ENCODE data around the gene PDAP1.

DNA sequence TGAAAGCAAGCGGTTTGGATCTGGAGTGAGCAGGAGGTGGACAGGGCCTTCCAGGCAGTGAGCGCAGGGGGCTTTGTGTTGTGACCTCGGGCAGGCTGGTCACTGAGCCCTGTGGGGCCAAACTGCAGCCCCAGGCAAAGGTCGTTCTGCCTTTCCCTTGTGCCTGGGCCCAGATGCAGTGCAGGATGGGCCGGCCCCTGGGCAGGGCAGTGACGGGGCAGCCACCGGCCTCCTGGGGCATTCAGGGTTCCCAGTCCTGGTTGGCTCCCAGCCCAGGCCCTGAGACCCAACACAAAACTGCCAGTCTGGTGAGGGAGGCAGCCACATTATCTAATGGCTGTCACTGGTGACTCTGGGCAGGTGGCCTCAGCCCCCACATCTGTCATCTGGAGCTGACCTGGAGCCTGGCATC is 26.7 kb downstream of the PDAP1 start:
- TF ChIP-seq, protein P1, sequence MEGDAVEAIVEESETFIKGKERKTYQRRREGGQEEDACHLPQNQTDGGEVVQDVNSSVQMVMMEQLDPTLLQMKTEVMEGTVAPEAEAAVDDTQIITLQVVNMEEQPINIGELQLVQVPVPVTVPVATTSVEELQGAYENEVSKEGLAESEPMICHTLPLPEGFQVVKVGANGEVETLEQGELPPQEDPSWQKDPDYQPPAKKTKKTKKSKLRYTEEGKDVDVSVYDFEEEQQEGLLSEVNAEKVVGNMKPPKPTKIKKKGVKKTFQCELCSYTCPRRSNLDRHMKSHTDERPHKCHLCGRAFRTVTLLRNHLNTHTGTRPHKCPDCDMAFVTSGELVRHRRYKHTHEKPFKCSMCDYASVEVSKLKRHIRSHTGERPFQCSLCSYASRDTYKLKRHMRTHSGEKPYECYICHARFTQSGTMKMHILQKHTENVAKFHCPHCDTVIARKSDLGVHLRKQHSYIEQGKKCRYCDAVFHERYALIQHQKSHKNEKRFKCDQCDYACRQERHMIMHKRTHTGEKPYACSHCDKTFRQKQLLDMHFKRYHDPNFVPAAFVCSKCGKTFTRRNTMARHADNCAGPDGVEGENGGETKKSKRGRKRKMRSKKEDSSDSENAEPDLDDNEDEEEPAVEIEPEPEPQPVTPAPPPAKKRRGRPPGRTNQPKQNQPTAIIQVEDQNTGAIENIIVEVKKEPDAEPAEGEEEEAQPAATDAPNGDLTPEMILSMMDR (optimal IDR thresholded peaks at IDR 0.05 in 1 of 3, IDR thresholded peaks at IDR 0.05 in 1 of 3, conservative IDR thresholded peaks at IDR 0.05 in 1 of 3; ENCODE audit: extremely low read depth in 1 of 3, insufficient read depth in 2 of 3, low read length in 3 of 3) = no peak
- TF ChIP-seq EZH2 (IDR thresholded peaks at IDR 0.05; ENCODE audit: low read length) = no peak
